GM21360 (cell line): Measurements from ENCODE around the gene RPTOR.

Experiments used
- ATAC-seq: cut with Tn5 transposase; IDR thresholded peaks from one replicate; pipeline ENCODE4 v1.9.1; 2021; ENCODE audit warnings: mild to moderate bottlenecking, moderate library complexity; ENCODE audit not compliant: unreplicated experiment

Gene RPTOR

DNA sequence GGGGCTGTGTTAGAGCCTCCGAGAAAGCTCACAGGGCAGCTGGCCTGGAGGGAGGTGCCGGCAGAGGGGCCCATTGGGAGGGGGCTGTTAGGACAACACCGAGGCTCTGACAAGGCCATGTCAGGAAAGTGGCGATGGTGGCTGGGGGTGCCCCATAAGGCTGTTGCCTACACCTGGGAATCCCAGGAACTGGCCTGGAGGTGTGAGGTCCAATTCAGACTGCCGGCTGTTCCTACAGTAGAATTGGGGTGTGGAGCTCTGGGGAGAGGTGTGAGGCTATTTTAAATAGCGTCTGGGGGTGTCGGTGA lies 292.0 kb downstream of the RPTOR start:
- ATAC-seq, result no peak

GRCh38 chr17:80836971-80837481 lies 292.4 kb downstream of the RPTOR start:
- no peak for ATAC-seq

DNA sequence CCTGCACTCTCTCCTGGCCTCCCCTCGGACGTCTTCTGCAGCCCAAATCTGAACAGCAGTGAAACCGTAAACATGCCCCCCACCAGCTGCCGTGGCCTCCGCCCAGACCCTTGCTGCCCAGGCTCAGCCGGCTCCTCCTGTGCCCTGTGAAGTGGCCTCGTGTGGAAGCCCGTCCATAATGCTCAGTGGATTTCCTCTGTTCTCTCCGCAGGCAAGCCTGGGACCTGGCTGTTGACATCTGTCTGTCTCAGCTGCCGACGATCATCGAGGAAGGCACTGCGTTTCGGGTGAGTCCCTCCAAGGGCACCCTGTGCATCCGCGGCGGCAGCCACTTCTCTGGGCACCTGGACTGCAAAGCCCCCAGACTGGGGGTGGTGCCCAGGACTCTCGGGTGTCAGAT lies 293.1 kb downstream of the RPTOR start:
- no peak for ATAC-seq

GRCh38 chr17:80838311-80839025 lies 293.8 kb downstream of the RPTOR start:
- ATAC-seq, result no peak

- ATAC-seq, result no peak
Observed at GRCh38 chr17:80839026-80839345, 294.3 kb downstream of the RPTOR start.

DNA sequence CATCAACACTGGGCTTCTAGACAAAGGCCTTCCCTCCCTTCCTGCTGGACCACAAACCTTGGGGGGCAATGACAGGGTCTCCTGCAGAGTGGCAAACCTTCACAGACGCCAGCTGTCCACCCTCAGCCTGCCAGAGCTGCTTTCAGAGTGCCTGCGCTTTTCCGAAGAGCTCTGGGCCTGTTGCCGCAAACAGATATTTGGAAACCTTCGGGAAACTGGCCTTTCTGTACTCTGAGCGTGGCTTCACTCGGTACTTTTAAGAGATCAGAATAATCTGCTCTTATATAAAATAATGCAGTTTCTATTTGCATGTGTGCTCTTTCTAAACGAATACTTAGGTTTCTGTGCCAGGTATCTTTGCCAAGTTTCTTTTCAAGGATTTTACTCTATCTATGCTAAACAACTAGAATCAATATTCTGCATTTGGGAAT lies 294.9 kb downstream of the RPTOR start:
- no peak for ATAC-seq

GRCh38 chr17:80839970-80840369 lies 295.3 kb downstream of the RPTOR start:
- ATAC-seq, result no peak

DNA sequence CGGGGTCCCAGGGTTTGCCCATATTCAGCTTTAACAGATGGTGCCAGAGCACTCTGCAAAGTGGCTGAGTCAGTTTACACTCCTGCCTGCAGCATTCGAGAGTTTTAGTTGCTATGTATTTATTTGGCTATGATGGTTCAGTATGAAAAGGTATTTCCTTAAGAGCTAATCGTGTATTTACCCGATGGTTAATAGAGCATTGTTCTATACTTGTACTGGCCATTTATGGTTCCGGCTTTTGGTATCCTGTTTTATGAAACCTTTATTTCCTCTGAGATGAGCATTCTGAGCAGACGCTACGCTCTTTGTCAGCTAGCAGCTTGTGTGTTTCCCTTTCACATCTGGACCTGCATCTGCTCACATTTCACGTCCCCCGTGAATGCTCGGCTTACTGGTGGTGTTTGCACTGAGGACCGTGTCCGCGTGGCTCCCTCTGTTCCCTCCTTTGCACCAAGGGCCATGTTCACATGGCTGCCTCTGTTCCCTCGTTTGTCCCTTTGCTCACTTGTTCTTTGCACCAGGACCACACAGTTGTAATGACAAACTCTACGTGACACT lies 297.9 kb downstream of the RPTOR start:
- no peak for ATAC-seq

DNA sequence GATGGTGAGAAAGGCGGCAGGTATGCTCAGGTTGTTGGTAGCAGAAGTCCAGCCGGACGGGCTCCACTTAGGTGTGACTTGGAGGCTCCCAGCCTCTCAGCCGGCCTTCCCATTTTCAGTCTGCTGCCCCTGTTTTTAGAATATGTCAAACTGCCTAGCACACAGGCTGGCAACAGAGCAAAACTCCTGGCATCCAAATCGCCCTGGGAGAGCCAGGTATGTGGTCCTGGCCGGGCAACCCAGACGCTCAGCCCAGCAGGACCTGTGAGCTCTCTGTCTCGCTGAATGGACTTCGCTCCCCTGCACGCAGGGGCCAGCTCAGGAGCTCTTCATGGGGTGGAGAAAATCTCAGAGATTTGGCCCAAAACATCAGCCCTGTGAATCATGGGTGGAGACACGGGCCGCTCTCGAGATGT lies 299.1 kb downstream of the RPTOR start:
- ATAC-seq, result no peak

DNA sequence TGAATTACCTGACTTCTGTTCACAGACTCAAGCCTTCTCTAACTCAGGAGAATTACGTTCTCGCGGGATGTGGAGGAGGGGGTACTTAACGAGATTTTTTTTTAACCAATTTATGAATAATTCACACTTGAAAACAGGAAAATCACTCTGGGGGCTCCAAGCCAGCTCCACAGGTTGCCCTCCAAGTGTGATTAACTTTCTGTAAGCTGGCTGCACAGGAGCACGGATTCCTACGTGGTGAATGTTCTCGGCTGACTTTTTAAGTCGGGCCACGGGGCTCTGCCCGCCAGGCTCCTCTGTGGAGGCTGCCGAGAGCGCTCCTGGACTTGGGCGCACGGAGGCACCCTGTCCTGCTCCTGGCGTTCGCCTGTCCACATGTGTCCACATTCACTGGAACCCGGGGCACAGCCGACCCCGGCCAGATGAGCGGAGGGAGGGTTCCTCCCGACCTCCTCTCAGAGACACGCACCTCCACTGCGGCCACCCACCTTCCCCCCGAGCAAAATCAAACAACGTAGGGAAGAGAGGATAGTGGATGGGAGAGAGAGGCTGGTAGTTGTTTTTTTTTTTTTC lies 299.9 kb downstream of the RPTOR start:
- ATAC-seq, result no peak

GRCh38 chr17:80845069-80845862 lies 300.6 kb downstream of the RPTOR start:
- no peak for ATAC-seq

GRCh38 chr17:80845863-80846671 lies 301.4 kb downstream of the RPTOR start:
- ATAC-seq, result no peak

- ATAC-seq, result no peak
Observed at GRCh38 chr17:80846932-80847331, 302.3 kb downstream of the RPTOR start.

GRCh38 chr17:80847496-80848230 lies 303.0 kb downstream of the RPTOR start:
- ATAC-seq, result no peak

GRCh38 chr17:80848449-80849102 lies 303.9 kb downstream of the RPTOR start:
- no peak for ATAC-seq

DNA sequence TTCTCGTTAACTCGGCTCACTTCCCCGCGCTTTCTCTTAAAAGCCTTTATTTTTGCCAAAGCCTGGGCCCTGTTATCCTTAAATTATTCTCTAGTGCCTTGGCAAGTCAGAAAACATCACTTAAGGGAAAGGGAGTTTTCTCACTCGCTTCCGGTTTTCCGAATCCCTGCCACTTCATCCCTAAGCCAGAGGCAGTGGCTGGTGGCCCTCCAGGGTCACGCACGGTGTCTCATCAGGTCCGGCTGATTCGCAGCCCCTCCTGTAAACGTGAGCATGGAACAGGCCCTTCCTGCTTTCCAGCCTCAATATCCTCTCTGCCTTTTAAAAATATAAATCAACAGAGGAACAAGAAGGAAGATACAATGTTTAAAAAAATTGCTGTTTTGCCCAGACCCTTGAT lies 304.5 kb downstream of the RPTOR start:
- no peak for ATAC-seq

DNA sequence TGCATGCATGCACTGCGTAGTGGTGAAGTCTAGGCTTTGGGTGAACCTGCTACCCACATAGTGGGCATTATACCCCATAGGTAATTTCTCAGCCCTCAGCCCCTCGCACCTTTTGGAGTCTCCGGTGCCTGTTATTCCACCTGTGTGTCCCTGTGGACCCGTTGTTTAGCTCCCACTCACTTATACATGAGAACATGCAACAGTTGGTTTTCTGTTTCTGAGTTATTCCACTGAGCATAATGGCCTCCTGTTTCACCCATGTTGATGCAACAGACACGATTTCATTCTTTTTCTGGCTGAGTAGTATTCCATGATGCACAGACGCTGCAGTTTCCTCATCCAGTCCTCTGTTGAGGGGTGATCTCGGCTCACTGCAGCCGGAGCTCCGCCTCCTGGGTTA lies 305.5 kb downstream of the RPTOR start:
- ATAC-seq, result no peak

GRCh38 chr17:80850817-80851216 lies 306.2 kb downstream of the RPTOR start:
- ATAC-seq, result no peak

- ATAC-seq, result no peak
Observed at GRCh38 chr17:80851277-80851925, 306.8 kb downstream of the RPTOR start.
